ENCODE results near the gene MRPS18C.
A peak's percentile ranks its signal among the peaks of the same experiment; 100 is the strongest.
"Not testable (repeated sequence)": the region's sequence is repeated elsewhere in the genome, so short reads cannot be mapped to it uniquely, and the experiment has no call there.

Gene MRPS18C

GRCh38 chr4:83455281-83456183 lies at the start of gene MRPS18C, which contains the start of gene HELQ:
MRPS18C (plus strand) TSS chr4:83456058; CDS start chr4:83456078, 20 bp downstream.
HELQ (minus strand) TSS chr4:83455823; CDS start chr4:83455693, 130 bp downstream.
- peak; percentile 88 for DNase-seq (ENCODE audit: low read depth)

- DNase-seq (ENCODE audit: low read depth) = no peak
Observed at GRCh38 chr4:83408908-83409307, 47.0 kb upstream of the MRPS18C start.

GRCh38 chr4:83413676-83414075 lies 42.2 kb upstream of the MRPS18C start:
- no peak for DNase-seq (ENCODE audit: low read depth)

- no peak for DNase-seq (ENCODE audit: low read depth)
Observed at GRCh38 chr4:83417566-83417965, 38.3 kb upstream of the MRPS18C start.

GRCh38 chr4:83418211-83418610 lies 37.6 kb upstream of the MRPS18C start:
- no peak for DNase-seq (ENCODE audit: low read depth)

- no peak for DNase-seq (ENCODE audit: low read depth)
Observed at GRCh38 chr4:83431200-83431599, 24.7 kb upstream of the MRPS18C start.

GRCh38 chr4:83436680-83437079 lies 19.2 kb upstream of the MRPS18C start:
- DNase-seq (ENCODE audit: low read depth) = no peak

- no peak for DNase-seq (ENCODE audit: low read depth)
Observed at GRCh38 chr4:83438719-83439118, 17.1 kb upstream of the MRPS18C start.

- no peak for DNase-seq (ENCODE audit: low read depth)
Observed at GRCh38 chr4:83440148-83440814, 15.6 kb upstream of the MRPS18C start.

GRCh38 chr4:83440899-83441298 lies 15.0 kb upstream of the MRPS18C start:
- no peak for DNase-seq (ENCODE audit: low read depth)

- DNase-seq (ENCODE audit: low read depth) = no peak
Observed at GRCh38 chr4:83449009-83449408, 6.8 kb upstream of the MRPS18C start.

GRCh38 chr4:83454686-83455085 lies 1.2 kb upstream of the MRPS18C start:
- DNase-seq (ENCODE audit: low read depth) = no peak

GRCh38 chr4:83456184-83456501 lies 285 bp downstream of the MRPS18C start:
- no peak for DNase-seq (ENCODE audit: low read depth)

GRCh38 chr4:83473423-83473822 lies 17.6 kb downstream of the MRPS18C start:
- DNase-seq (ENCODE audit: low read depth) = no peak

- no peak for DNase-seq (ENCODE audit: low read depth)
Observed at GRCh38 chr4:83473966-83474365, 18.1 kb downstream of the MRPS18C start.

- peak; percentile 93 for DNase-seq (ENCODE audit: low read depth)
Observed at GRCh38 chr4:83484500-83485461, 28.9 kb downstream of the MRPS18C start, which contains the start of gene ABRAXAS1. ABRAXAS1 (minus strand) TSS chr4:83485100; CDS start chr4:83485072, 28 bp downstream.

- no peak for DNase-seq (ENCODE audit: low read depth)
Observed at GRCh38 chr4:83486457-83487129, 30.7 kb downstream of the MRPS18C start.

- no peak for DNase-seq (ENCODE audit: low read depth)
Observed at GRCh38 chr4:83489711-83490326, 34.0 kb downstream of the MRPS18C start.

GRCh38 chr4:83490876-83491450 lies 35.1 kb downstream of the MRPS18C start:
- DNase-seq (ENCODE audit: low read depth) = no peak

- not testable (repeated sequence) for DNase-seq (ENCODE audit: low read depth)
Observed at GRCh38 chr4:83496085-83496917, 40.4 kb downstream of the MRPS18C start.

Data from activated T-helper 1 cell treated with Interleukin-2 at 50 U/mL for 16 hours (primary cell).